IPS-11a (cell line): Measurements from ENCODE around the gene DLX4.

Experiments
- H3K4me3 ChIP-seq: one replicate; pipeline ENCODE4 v1.5.1; 2013; ENCODE audit warnings: low read depth, low read length, control low read depth

Gene DLX4

GRCh38 chr17:49968405-49969133, 421 bp upstream of the DLX4 start:
- H3K4me3 ChIP-seq: peak overlapping the region; percentile 50

GRCh38 chr17:49969795-49970389, 902 bp downstream of the DLX4 start:
- peak overlapping the region; percentile 17 for H3K4me3 ChIP-seq

GRCh38 chr17:49970498-49970897, 1.5 kb downstream of the DLX4 start:
- no peak overlapping the region for H3K4me3 ChIP-seq

GRCh38 chr17:49971199-49971847, 2.3 kb downstream of the DLX4 start:
- no peak overlapping the region for H3K4me3 ChIP-seq

- H3K4me3 ChIP-seq: no peak overlapping the region
Observed at GRCh38 chr17:49971848-49972485, 3.0 kb downstream of the DLX4 start.

- H3K4me3 ChIP-seq: no peak overlapping the region
Observed at GRCh38 chr17:49972486-49973270, 3.7 kb downstream of the DLX4 start.

GRCh38 chr17:49973271-49973615, 4.3 kb downstream of the DLX4 start:
- no peak overlapping the region for H3K4me3 ChIP-seq

GRCh38 chr17:49975531-49975930, 6.5 kb downstream of the DLX4 start:
- no peak overlapping the region for H3K4me3 ChIP-seq

GRCh38 chr17:49976163-49976827, 7.3 kb downstream of the DLX4 start:
- no peak overlapping the region for H3K4me3 ChIP-seq

- H3K4me3 ChIP-seq: no peak overlapping the region
Observed at GRCh38 chr17:49976828-49977202, 7.8 kb downstream of the DLX4 start.

GRCh38 chr17:49977463-49978389, 8.7 kb downstream of the DLX4 start:
- H3K4me3 ChIP-seq: no peak overlapping the region

GRCh38 chr17:49978501-49978900, 9.5 kb downstream of the DLX4 start:
- no peak overlapping the region for H3K4me3 ChIP-seq

GRCh38 chr17:49979748-49980479, 10.9 kb downstream of the DLX4 start:
- no peak overlapping the region for H3K4me3 ChIP-seq

GRCh38 chr17:49980703-49981197, 11.8 kb downstream of the DLX4 start:
- H3K4me3 ChIP-seq: no peak overlapping the region

- no peak overlapping the region for H3K4me3 ChIP-seq
Observed at GRCh38 chr17:49984283-49984682, 15.3 kb downstream of the DLX4 start.

- no peak overlapping the region for H3K4me3 ChIP-seq
Observed at GRCh38 chr17:49984776-49985175, 15.8 kb downstream of the DLX4 start.

- H3K4me3 ChIP-seq: no peak overlapping the region
Observed at GRCh38 chr17:49985310-49985990, 16.5 kb downstream of the DLX4 start.
